Left kidney (tissue), 2 donors: ENCODE results near the gene RNFT1. TPM values are rescaled to one million over a fixed set of nuclear protein-coding genes. Genes with fewer than 3 reads are reported as not detected.
"Not testable (repeated sequence)": the region's sequence is repeated elsewhere in the genome, so short reads cannot be mapped to it uniquely, and the experiment has no call there.

Experiments used
- DNase-seq: peaks from one replicate; pipeline ENCODE4 v3.0.0-alpha.2; 2013
- polyA plus RNA-seq: library from polyadenylated mRNA; unstranded; fragments of 120-200 nt; gene quantifications from one replicate; pipeline ENCODE4 v1.2.1, GENCODE V29; 2013; ENCODE audit not compliant: insufficient read length

The RNFT1 gene
- polyA plus RNA-seq, 1 donor = 36.7 TPM

DNA sequence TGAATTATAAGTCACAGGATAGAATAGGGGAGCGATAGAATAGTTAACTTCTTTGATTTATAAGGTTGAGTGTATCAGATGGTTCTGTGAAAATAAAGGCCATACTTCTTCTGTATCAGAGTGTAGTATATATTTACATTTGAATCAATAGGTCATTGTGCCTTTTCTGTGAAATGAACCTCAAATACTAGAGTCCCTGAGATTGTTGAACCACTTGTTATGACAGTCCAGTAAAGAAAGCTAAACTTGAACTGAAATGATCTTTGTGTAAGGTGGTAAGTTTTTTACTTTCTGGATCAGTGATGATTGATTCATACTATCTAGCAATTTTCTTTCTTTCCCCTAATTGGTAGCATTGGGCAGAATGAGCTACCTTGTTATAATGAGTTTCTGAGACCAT is 31.2 kb downstream of the RNFT1 start:
- DNase-seq = not testable (repeated sequence)

DNA sequence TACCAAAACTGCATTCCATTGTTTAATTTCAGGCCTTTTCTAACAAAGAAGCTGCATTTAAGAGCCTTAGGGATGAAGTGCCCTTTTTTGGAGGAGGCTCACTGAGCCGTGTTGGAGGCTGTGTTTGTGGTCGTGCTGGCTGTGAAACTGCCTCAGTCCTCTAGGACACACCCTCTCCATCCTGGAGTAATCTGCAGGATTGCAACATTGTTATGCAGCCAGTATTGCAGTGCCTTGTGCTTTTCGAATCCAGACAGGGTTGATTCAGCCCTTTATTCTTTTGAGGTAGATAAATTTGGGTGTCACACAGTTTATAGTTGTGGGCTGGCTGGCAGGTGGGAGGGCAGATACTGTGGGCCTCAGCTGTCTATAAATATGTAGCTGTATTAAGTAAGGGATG is 33.8 kb downstream of the RNFT1 start:
- DNase-seq = not testable (repeated sequence)

DNA sequence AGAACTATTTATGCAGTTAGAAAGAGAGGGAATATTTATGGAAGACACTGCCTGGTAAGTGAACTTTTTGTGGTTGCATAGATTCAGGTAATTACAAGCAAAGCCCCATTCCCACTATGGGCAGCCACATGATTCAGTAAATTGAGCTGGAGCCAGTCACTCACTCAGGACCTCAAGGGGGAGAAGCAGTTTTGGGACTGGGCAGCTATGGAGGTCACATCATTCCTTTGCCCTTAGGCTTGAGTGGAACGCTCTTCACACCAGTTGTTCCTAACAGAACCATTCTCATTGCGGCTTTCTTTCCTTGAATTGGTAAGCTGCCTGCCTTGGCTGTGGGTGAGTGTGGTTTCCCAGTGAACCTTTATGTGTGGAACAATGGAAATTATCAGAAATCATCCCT is 34.4 kb downstream of the RNFT1 start:
- DNase-seq = not testable (repeated sequence)

DNA sequence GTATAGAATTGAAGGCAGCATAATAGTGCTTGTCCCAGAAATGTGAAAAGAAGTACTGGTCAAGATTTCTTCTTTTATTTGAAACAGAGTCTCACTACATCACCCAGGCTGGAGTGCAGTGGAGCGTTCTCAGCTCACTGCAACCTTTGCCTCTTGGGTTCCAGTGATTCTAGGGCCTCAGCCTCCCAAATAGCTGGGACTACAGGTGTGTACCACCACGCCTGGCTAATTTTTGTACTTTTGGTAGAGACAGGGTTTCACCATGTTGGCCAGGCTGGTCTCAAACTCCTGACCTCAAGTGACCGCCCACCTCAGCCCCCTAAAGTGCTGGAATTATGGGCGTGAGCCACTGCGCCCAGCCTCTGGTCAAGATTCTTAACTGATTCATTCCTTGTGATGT is 43.9 kb downstream of the RNFT1 start:
- DNase-seq = not testable (repeated sequence)

DNA sequence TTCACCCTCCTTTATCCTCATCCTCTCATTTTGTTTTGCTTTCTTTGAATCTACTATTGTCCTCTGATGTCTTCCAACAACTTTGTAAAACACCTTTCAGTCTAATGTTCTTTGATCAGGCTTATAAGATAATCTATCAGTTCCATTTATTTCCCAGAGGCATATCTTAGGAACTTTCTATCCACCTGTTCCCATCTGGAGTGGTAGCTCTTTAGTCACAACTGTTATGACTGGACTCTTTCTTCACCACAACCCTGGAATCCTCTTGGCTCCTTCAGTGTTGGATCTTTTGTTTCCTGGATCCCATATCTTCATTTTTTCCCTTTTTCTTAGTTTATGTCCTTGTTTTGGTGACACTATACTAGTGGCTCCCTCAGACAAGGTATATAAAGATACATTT is 48.1 kb downstream of the RNFT1 start:
- DNase-seq = no peak

DNA sequence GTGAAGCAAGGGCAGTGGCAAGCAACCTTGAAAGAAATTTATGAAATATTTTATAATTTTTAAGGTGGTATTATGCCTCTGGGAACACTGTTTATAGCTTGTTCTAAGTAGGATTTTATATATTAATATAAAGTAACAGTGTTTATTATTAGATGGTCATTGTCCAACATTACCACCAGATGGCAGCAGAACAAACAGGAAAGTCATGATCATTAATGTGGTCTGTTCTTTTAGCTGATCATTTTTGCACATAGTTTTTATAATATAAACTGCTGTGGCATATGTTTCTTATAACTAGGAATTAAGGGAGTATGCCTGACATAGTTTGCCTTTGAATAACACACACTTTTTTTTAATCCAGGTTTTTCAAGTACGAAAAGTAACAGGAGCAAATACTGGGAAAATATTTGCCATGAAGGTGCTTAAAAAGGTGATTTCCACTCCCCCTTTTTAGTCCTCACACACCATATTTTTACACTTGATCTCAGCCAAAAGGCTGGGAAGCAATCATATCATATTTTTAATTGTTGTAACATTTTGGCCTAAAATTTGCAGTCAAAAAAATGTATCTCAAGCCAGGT is 50.2 kb downstream of the RNFT1 start:
- DNase-seq = peak; percentile 41

DNA sequence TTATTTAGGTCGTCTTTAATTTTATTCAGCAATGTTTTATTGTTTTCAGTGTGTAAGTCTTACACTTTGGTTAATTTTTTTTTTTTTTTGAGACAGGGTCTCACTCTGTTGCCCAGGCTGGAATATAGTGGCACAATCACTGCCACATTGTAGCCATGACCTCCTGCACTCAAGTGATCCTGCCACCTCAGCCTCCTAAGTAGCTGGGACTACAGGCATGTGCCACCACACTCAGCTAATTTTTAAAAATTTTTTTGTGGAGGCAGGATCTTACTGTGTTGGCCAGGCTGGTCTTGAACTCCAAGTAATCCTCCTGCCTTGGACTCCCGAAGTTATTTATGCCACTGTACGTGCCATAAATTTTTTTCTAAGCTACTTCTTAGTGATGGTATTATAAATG is 57.1 kb downstream of the RNFT1 start:
- no peak for DNase-seq

DNA sequence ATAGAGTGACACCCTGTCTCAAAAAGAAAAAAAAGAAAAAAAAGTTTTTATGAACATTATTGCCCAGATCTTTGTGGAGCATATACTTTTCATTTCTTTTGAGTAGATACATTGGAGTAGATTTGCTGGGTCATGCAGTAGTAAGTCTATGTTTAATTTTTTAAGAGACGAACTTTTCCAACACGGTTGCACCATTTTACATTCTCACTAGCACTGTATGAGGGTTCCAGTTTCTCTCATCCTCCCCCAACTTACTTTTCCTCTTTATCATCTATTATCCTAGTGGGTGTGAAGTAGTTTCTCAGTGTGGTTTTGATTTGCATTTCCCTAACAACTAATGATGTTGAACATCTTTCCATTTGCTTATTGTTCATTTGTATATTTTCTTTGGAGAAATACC is 61.1 kb downstream of the RNFT1 start:
- no peak for DNase-seq

Other genes starting within 250 kb of the RNFT1 start
- 23.7 TPM for gene TUBD1, start 71.8 kb downstream of the RNFT1 start, polyA plus RNA-seq
- gene RPS6KB1, start 71.6 kb downstream of the RNFT1 start, polyA plus RNA-seq = 51.1 TPM
- gene HEATR6, start 114.2 kb upstream of the RNFT1 start, polyA plus RNA-seq = 23.6 TPM
- 52.4 TPM for gene CA4, start 185.2 kb upstream of the RNFT1 start, polyA plus RNA-seq